Measurements from ENCODE around the gene TRIM41.

GRCh38 chr5:181184845-181185216 is 38.2 kb upstream of the TRIM41 start:
- TF ChIP-seq ZNF33A (CRISPR knock-in tag; IDR thresholded peaks at IDR 0.05; ENCODE audit: borderline replicate concordance) (no peak), FOSL1 (CRISPR knock-in tag; IDR thresholded peaks at IDR 0.05; ENCODE audit: borderline replicate concordance) (no peak), CHD4 (IDR thresholded peaks at IDR 0.05; ENCODE audit: borderline replicate concordance, low read length) (no peak), ZNF572 (CRISPR knock-in tag; IDR thresholded peaks at IDR 0.05) (no peak), RFXAP (CRISPR knock-in tag; IDR thresholded peaks at IDR 0.05; ENCODE audit: borderline replicate concordance) (no peak), FOXJ3 (CRISPR knock-in tag; IDR thresholded peaks at IDR 0.05; ENCODE audit: borderline replicate concordance) (no peak), UBTF (CRISPR knock-in tag; IDR thresholded peaks at IDR 0.05) (no peak), MEF2D (CRISPR knock-in tag; IDR thresholded peaks at IDR 0.05) (no peak), ZNF317 (CRISPR knock-in tag; IDR thresholded peaks at IDR 0.05) (no peak), ZSCAN31 (CRISPR knock-in tag; IDR thresholded peaks at IDR 0.05; ENCODE audit: low read depth) (no peak), SMARCE1 (IDR thresholded peaks at IDR 0.05; ENCODE audit: borderline replicate concordance) (no peak), HES4 (CRISPR knock-in tag; IDR thresholded peaks at IDR 0.05; ENCODE audit: borderline replicate concordance) (no peak)
